GM18951 (cell line): ENCODE results near the gene RNF146.
A peak's percentile ranks its signal among the peaks of the same experiment; 100 is the strongest.
"Not testable (repeated sequence)": the region's sequence is repeated elsewhere in the genome, so short reads cannot be mapped to it uniquely, and the experiment has no call there.

Experiments used
- POLR2A ChIP-seq: IDR thresholded peaks from 4 replicates; pipeline ENCODE4 v1.6.1; 2011; ENCODE audit warnings: mild to moderate bottlenecking; ENCODE audit not compliant: insufficient read length, insufficient read depth; ENCODE audit errors: extremely low read depth
- in situ Hi-C: fragments of 300-500 bp; cut with MboI; formaldehyde crosslinking; loops from one replicate; pipeline ENCODE4 v1.12.0; 2022; ENCODE audit warnings: low sequenced_read_pairs, mixed read lengths, inconsistent platforms; ENCODE audit not compliant: unreplicated experiment

RNF146 gene

GRCh38 chr6:127266178-127266891 lies at the start of gene RNF146:
Gene RNF146 (plus strand): TSS chr6:127266864. CDS start chr6:127280339, 13,475 bp downstream.
- in situ Hi-C loops = no loop called here
- TF ChIP-seq POLR2A = no peak

GRCh38 chr6:127219869-127220268 lies 46.8 kb upstream of the RNF146 start:
- no peak for TF ChIP-seq POLR2A
- in situ Hi-C loops = no loop called here

- TF ChIP-seq POLR2A = no peak
- in situ Hi-C loops = no loop called here
Measured at GRCh38 chr6:127221201-127221600, 45.5 kb upstream of the RNF146 start.

- in situ Hi-C loops = no loop called here
- TF ChIP-seq POLR2A = no peak
Measured at GRCh38 chr6:127222418-127222817, 44.2 kb upstream of the RNF146 start.

GRCh38 chr6:127225497-127225896 lies 41.2 kb upstream of the RNF146 start:
- in situ Hi-C loops = no loop called here
- TF ChIP-seq POLR2A = no peak

- in situ Hi-C loops = not testable (repeated sequence)
Measured at GRCh38 chr6:127233819-127234218, 32.8 kb upstream of the RNF146 start.

GRCh38 chr6:127243501-127243900 lies 23.2 kb upstream of the RNF146 start:
- TF ChIP-seq POLR2A = no peak
- in situ Hi-C loops = no loop called here

GRCh38 chr6:127247114-127248096 lies 19.3 kb upstream of the RNF146 start:
- no peak for TF ChIP-seq POLR2A
- in situ Hi-C loops = no loop called here

- TF ChIP-seq POLR2A = no peak
- in situ Hi-C loops = no loop called here
Measured at GRCh38 chr6:127249621-127250020, 17.0 kb upstream of the RNF146 start.

GRCh38 chr6:127255286-127255685 lies 11.4 kb upstream of the RNF146 start:
- TF ChIP-seq POLR2A = no peak
- in situ Hi-C loops = no loop called here

- in situ Hi-C loops = no loop called here
- no peak for TF ChIP-seq POLR2A
Measured at GRCh38 chr6:127262896-127263295, 3.8 kb upstream of the RNF146 start.

GRCh38 chr6:127263481-127263880 lies 3.2 kb upstream of the RNF146 start:
- in situ Hi-C loops = no loop called here
- no peak for TF ChIP-seq POLR2A

- in situ Hi-C loops = no loop called here
- peak; percentile 93 for TF ChIP-seq POLR2A
Measured at GRCh38 chr6:127266892-127267645, 405 bp downstream of the RNF146 start.
